HEK293 (cell line): ENCODE results near the gene TMEM119.
"Not testable (repeated sequence)": the region's sequence is repeated elsewhere in the genome, so short reads cannot be mapped to it uniquely, and the experiment has no call there.

Source experiments
- CTCF ChIA-PET: fragments of 350-600 bp; formaldehyde crosslinking; extraction: SDS; loops from one replicate; lab custom pipeline; 2021; ENCODE audit warnings: antibody characterized with exemption; lab: Yijun Ruan, JAX
- POLR2A ChIA-PET: fragments of 300-600 bp; formaldehyde crosslinking; extraction: SDS; loops from one replicate; lab custom pipeline; 2020; ENCODE audit warnings: antibody characterized with exemption, inconsistent platforms; lab: Yijun Ruan, JAX
- H3K27ac ChIP-seq: fragments of 200-500 bp; sonication (Bioruptor generic); 2 replicates; pipeline ENCODE4 v1.5.1; 2014; ENCODE audit warnings: low read depth, low read length, control low read depth, inconsistent platforms; ENCODE audit errors: extremely low read depth
- H3K36me3 ChIP-seq, 2 experiments: fragments of 200-500 bp in 1 of 2; sonication (Bioruptor generic) in 1 of 2; 1 replicate in 1 of 2; 2 replicates in 1 of 2; pipeline ENCODE4 v1.5.1; 2014 to 2017; ENCODE audit warnings: inconsistent platforms in 2 of 2, low read length in 2 of 2; ENCODE audit not compliant: control insufficient read depth in 2 of 2, insufficient read depth in 1 of 2
- H3K4me1 ChIP-seq: fragments of 200-500 bp; sonication (Bioruptor generic); 2 replicates; pipeline ENCODE4 v1.5.1; 2014; ENCODE audit warnings: mild to moderate bottlenecking, low read length, inconsistent platforms; ENCODE audit not compliant: control insufficient read depth, insufficient read depth
- H3K4me3 ChIP-seq: 2 replicates; pipeline ENCODE4 v1.5.1; 2011; ENCODE audit warnings: low read depth, mild to moderate bottlenecking, control low read depth, low read length, moderate library complexity
- H3K9me3 ChIP-seq: fragments of 200-500 bp; sonication (Bioruptor generic); 2 replicates; pipeline ENCODE4 v1.5.1; 2014; ENCODE audit warnings: low read depth, low read length, inconsistent platforms; ENCODE audit not compliant: control insufficient read depth, insufficient read depth
- HIC1 ChIP-seq: fragments of 450-650 bp; formaldehyde crosslinking; IDR thresholded peaks from 2 replicates; pipeline ENCODE4 v1.5.1; 2016; ENCODE audit warnings: missing biosample characterization, missing genetic modification characterization
- HOXC10 ChIP-seq: sonication (generic); formaldehyde crosslinking; IDR thresholded peaks from 2 replicates; pipeline ENCODE4 v1.8.1; 2023; ENCODE audit warnings: mild to moderate bottlenecking, missing genetic modification reagents
- MZF1 ChIP-seq: fragments of 450-650 bp; formaldehyde crosslinking; IDR thresholded peaks from 2 replicates; pipeline ENCODE4 v1.5.1; 2017; ENCODE audit warnings: missing biosample characterization, missing genetic modification characterization, borderline replicate concordance
- PRDM4 ChIP-seq: fragments of 450-650 bp; formaldehyde crosslinking; IDR thresholded peaks from 2 replicates; pipeline ENCODE4 v1.5.1; 2017; ENCODE audit warnings: missing biosample characterization, missing genetic modification characterization
- SALL2 ChIP-seq: fragments of 450-650 bp; formaldehyde crosslinking; IDR thresholded peaks from 2 replicates; pipeline ENCODE4 v1.5.0; 2017; ENCODE audit warnings: missing biosample characterization, mild to moderate bottlenecking, missing genetic modification characterization, borderline replicate concordance
- SP7 ChIP-seq: fragments of 450-650 bp; formaldehyde crosslinking; IDR thresholded peaks from 2 replicates; pipeline ENCODE4 v1.5.1; 2016; ENCODE audit warnings: missing biosample characterization, missing genetic modification characterization
- ZBTB1 ChIP-seq: fragments of 450-650 bp; formaldehyde crosslinking; IDR thresholded peaks from 2 replicates; pipeline ENCODE4 v1.5.1; 2016; ENCODE audit warnings: missing biosample characterization, missing genetic modification characterization
- ZBTB8A ChIP-seq: fragments of 450-650 bp; formaldehyde crosslinking; IDR thresholded peaks from 2 replicates; pipeline ENCODE4 v1.5.1; 2016; ENCODE audit warnings: missing biosample characterization, missing genetic modification characterization
- ZIC2 ChIP-seq: fragments of 450-650 bp; formaldehyde crosslinking; IDR thresholded peaks from 2 replicates; pipeline ENCODE4 v1.5.1; 2016; ENCODE audit warnings: missing biosample characterization, missing genetic modification characterization
- ZNF140 ChIP-seq: fragments of 450-650 bp; formaldehyde crosslinking; IDR thresholded peaks from 2 replicates; pipeline ENCODE4 v1.5.1; 2016; ENCODE audit warnings: missing biosample characterization, missing genetic modification characterization
- ZNF280D ChIP-seq: fragments of 450-650 bp; formaldehyde crosslinking; IDR thresholded peaks from 2 replicates; pipeline ENCODE4 v1.5.1; 2016; ENCODE audit warnings: missing biosample characterization, missing genetic modification characterization
- ZNF423 ChIP-seq: fragments of 450-650 bp; formaldehyde crosslinking; IDR thresholded peaks from 2 replicates; pipeline ENCODE4 v1.5.1; 2016; ENCODE audit warnings: missing biosample characterization, missing genetic modification characterization
- ZNF48 ChIP-seq: fragments of 450-650 bp; formaldehyde crosslinking; IDR thresholded peaks from 2 replicates; pipeline ENCODE4 v1.5.1; 2016; ENCODE audit warnings: missing biosample characterization, missing genetic modification characterization
- ZNF558 ChIP-seq: fragments of 450-650 bp; formaldehyde crosslinking; IDR thresholded peaks from 2 replicates; pipeline ENCODE4 v1.5.1; 2016; ENCODE audit warnings: missing biosample characterization, missing genetic modification characterization
- ZNF621 ChIP-seq: fragments of 450-650 bp; formaldehyde crosslinking; IDR thresholded peaks from 2 replicates; pipeline ENCODE4 v1.5.1; 2017; ENCODE audit warnings: missing biosample characterization, missing genetic modification characterization
- ZSCAN18 ChIP-seq: fragments of 450-650 bp; formaldehyde crosslinking; IDR thresholded peaks from 2 replicates; pipeline ENCODE4 v1.5.1; 2016; ENCODE audit warnings: missing biosample characterization, missing genetic modification characterization

TMEM119 gene

GRCh38 chr12:108594323-108594903 is 3.5 kb downstream of the TMEM119 start (continued):
- no peak for TF ChIP-seq PRDM4 (tag by site-specific recombination)
- TF ChIP-seq ZNF621 = no peak
- TF ChIP-seq ZSCAN18 = no peak
- TF ChIP-seq HIC1 (tag by site-specific recombination) = no peak

GRCh38 chr12:108592033-108592909 is 5.6 kb downstream of the TMEM119 start:
- no peaks in the 10 kb centered on the region for H3K36me3 ChIP-seq
- no peak overlapping the region for H3K27ac ChIP-seq
- TF ChIP-seq HOXC10 (CRISPR knock-in tag) = no peak
- no peak for TF ChIP-seq ZBTB8A (tag by site-specific recombination)
- TF ChIP-seq SP7 = no peak
- no peak for TF ChIP-seq HIC1 (tag by site-specific recombination)
- no peak for TF ChIP-seq ZNF423 (tag by site-specific recombination)
- no peak for TF ChIP-seq ZNF558 (tag by site-specific recombination)
- no peak for TF ChIP-seq SALL2
- TF ChIP-seq ZNF48 = no peak
- CTCF ChIA-PET = interaction anchor here (1.2 to 1.8 kb wide), 2 partner anchors 28 to 211 kb away, joined by 3 to 4 read pairs; no protein-coding TSS in a partner anchor
- POLR2A ChIA-PET = no interaction called here
- H3K4me3 ChIP-seq = no peak overlapping the region
- H3K9me3 ChIP-seq = no peaks in the 10 kb centered on the region
- H3K4me1 ChIP-seq = no peaks in the 10 kb centered on the region

GRCh38 chr12:108591267-108591980 is 6.5 kb downstream of the TMEM119 start:
- H3K4me1 ChIP-seq = no peaks in the 10 kb centered on the region
- H3K27ac ChIP-seq = no peak overlapping the region
- POLR2A ChIA-PET = no interaction called here
- no peak overlapping the region for H3K4me3 ChIP-seq
- CTCF ChIA-PET = no interaction called here
- no peaks in the 10 kb centered on the region for H3K36me3 ChIP-seq
- H3K9me3 ChIP-seq = no peaks in the 10 kb centered on the region
- no peak for TF ChIP-seq ZNF140 (tag by site-specific recombination)
- no peak for TF ChIP-seq ZNF280D (tag by site-specific recombination)
- TF ChIP-seq ZBTB1 (tag by site-specific recombination) = no peak
- TF ChIP-seq ZIC2 (tag by site-specific recombination) = peak; percentile 74
- no peak for TF ChIP-seq MZF1

GRCh38 chr12:108590463-108590862 is 7.4 kb downstream of the TMEM119 start:
- H3K36me3 ChIP-seq, H3K4me1 ChIP-seq, H3K4me3 ChIP-seq, POLR2A ChIA-PET, H3K27ac ChIP-seq, H3K9me3 ChIP-seq: not testable (repeated sequence)
- CTCF ChIA-PET = interaction anchor here (0.7 kb wide), 1 partner anchor 27 kb away, joined by 3 read pairs; no protein-coding TSS in a partner anchor
